Eye (tissue), 1 donor: ENCODE data around the gene ACAD9.

Experiments used
- DNase-seq: peaks from one replicate; pipeline ENCODE4 v3.0.0-alpha.2; 2015

The ACAD9 gene

GRCh38 chr3:128940252-128940651 is 60.8 kb downstream of the ACAD9 start:
- no peak for DNase-seq

- no peak for DNase-seq
Measured at GRCh38 chr3:128942161-128942952, 62.9 kb downstream of the ACAD9 start.

GRCh38 chr3:128945041-128945877 is 65.8 kb downstream of the ACAD9 start:
- no peak for DNase-seq

DNA sequence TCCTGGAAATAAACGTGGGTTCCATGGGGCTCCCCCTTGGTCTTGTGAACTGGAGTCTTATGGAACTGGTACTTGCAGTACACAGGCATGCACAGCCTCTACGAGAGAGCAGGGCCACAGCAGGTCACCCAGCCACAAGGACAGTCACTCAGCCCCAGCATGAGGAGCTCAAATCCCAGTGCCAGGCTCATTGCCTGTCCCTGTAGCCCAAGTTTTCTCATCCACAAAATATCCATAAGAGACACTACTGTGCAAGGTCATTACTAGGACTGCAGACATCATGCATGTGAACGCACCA is 66.4 kb downstream of the ACAD9 start:
- no peak for DNase-seq

DNA sequence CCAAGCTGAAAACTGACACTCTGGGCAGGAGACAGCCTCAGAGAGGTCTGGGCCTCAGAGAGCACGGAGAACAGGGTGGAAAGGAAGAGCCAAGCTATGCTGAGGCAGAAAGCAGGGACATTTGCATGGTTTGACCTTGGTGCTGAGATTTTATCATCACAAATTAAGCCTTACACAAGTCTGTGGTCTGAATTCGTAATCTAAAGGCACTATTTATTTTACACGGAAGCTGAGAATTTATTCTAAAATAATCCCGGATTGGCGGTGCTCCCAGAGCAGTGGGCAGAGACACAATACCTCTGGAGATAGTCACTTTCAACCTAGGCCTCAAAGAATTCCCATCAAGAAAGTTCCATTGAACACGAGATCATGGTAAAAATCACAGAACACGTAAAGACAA is 67.0 kb downstream of the ACAD9 start:
- no peak for DNase-seq

GRCh38 chr3:128949158-128949557 is 69.7 kb downstream of the ACAD9 start:
- DNase-seq: no peak

- DNase-seq: peak; percentile 46
Measured at GRCh38 chr3:128950223-128950938, 71.0 kb downstream of the ACAD9 start.

- DNase-seq: no peak
Measured at GRCh38 chr3:128956440-128956839, 77.0 kb downstream of the ACAD9 start.
